GM12864 (cell line): Measurements from ENCODE around the gene ASCL5.
"Not testable (repeated sequence)": the region's sequence is repeated elsewhere in the genome, so short reads cannot be mapped to it uniquely, and the experiment has no call there.

Experiments
- DNase-seq: peaks from one replicate; pipeline ENCODE4 v3.0.0-alpha.2; 2011; ENCODE audit warnings: low read depth
- H3K4me3 ChIP-seq: 2 replicates; pipeline ENCODE4 v1.5.1; 2011; ENCODE audit warnings: mild to moderate bottlenecking, low read depth, low read length, control low read depth
- CTCF ChIP-seq: IDR thresholded peaks from 2 replicates; pipeline ENCODE4 v1.5.1; 2011; ENCODE audit warnings: low read depth, mild to moderate bottlenecking, moderate library complexity, low read length, control low read depth, inconsistent platforms; ENCODE audit errors: missing control alignments

The ASCL5 gene

GRCh38 chr1:201170533-201171062, 43.6 kb upstream of the ASCL5 start:
- H3K4me3 ChIP-seq: peak overlapping the region; percentile 59
- DNase-seq: peak; percentile 64
- no peak for TF ChIP-seq CTCF

- no peak overlapping the region for H3K4me3 ChIP-seq
- TF ChIP-seq CTCF: no peak
- DNase-seq: no peak
Measured at GRCh38 chr1:201169971-201170532, 43.1 kb upstream of the ASCL5 start.

GRCh38 chr1:201169203-201169602, 42.2 kb upstream of the ASCL5 start:
- H3K4me3 ChIP-seq: no peak overlapping the region
- DNase-seq: no peak
- no peak for TF ChIP-seq CTCF

GRCh38 chr1:201167041-201167991, 40.3 kb upstream of the ASCL5 start:
- no peak for DNase-seq
- no peak overlapping the region for H3K4me3 ChIP-seq
- TF ChIP-seq CTCF: no peak

GRCh38 chr1:201164645-201165044, 37.7 kb upstream of the ASCL5 start:
- no peak for DNase-seq
- TF ChIP-seq CTCF: no peak

GRCh38 chr1:201163707-201164106, 36.7 kb upstream of the ASCL5 start:
- no peak for TF ChIP-seq CTCF
- no peak overlapping the region for H3K4me3 ChIP-seq
- DNase-seq: no peak

More at GRCh38 chr1:201164645-201165044, 37.7 kb upstream of the ASCL5 start:
- no peak overlapping the region for H3K4me3 ChIP-seq

- not testable (repeated sequence) for H3K4me3 ChIP-seq, DNase-seq
Measured at GRCh38 chr1:201163036-201163435, 36.1 kb upstream of the ASCL5 start.
